ENCODE results near the gene ARSJ. TPM values are rescaled to one million over a fixed set of nuclear protein-coding genes. Genes with fewer than 3 reads are reported as not detected.

The ARSJ gene
- polyA plus RNA-seq, 1 donor, result 11.3 TPM

- no peak overlapping the region for H3K4me3 ChIP-seq (ENCODE audit: low read length)
- WGBS (ENCODE audit: insufficient coverage, low lambda C conversion rate), result 90% methylated on average over 2 of the region's 5 CpGs
- no peaks in the 10 kb centered on the region for H3K27me3 ChIP-seq (ENCODE audit: control insufficient read depth, insufficient read depth, low read length)
- DNase-seq, result no peak
- no peaks in the 10 kb centered on the region for H3K36me3 ChIP-seq (ENCODE audit: control insufficient read depth, insufficient read depth, low read length)
- H3K9me3 ChIP-seq (ENCODE audit: control insufficient read depth, low read depth, low read length), result no peaks in the 10 kb centered on the region
- H3K27ac ChIP-seq (ENCODE audit: low read length), result no peak overlapping the region
- H3K4me1 ChIP-seq (ENCODE audit: control insufficient read depth, insufficient read depth, low read length), result no peaks in the 10 kb centered on the region
Observed at GRCh38 chr4:113851816-113852215, 127.6 kb downstream of the ARSJ start.

Other genes starting within 250 kb of the ARSJ start
- gene CAMK2D, start 217.9 kb downstream of the ARSJ start, polyA plus RNA-seq, result 67.7 TPM